Prostate gland (tissue), 2 donors: ENCODE measurements around the gene ADGRG3. TPM values are rescaled to one million over a fixed set of nuclear protein-coding genes. Genes with fewer than 3 reads are reported as not detected.
"Not testable (repeated sequence)": the region's sequence is repeated elsewhere in the genome, so short reads cannot be mapped to it uniquely, and the experiment has no call there.

ENCODE experiments used
- DNase-seq: peaks from one replicate; pipeline ENCODE4 v3.0.0-alpha.2; 2019; ENCODE audit warnings: low spot score
- H3K27ac ChIP-seq, 2 donors: fragments of 200-600 bp; sonication (generic); 2 replicates each; pipeline ENCODE4 v1.5.1; 2017 to 2019
- H3K27me3 ChIP-seq: fragments of 200-600 bp; sonication (generic); replicated peaks from 2 replicates; pipeline ENCODE4 v1.5.1; 2019; ENCODE audit not compliant: insufficient read depth
- H3K36me3 ChIP-seq, 2 donors: fragments of 200-600 bp; sonication (generic); 1 replicate in 1 of 2; 2 replicates in 1 of 2; pipeline versions ENCODE4 v1.5.1 to v1.8.1; 2017 to 2019
- H3K4me1 ChIP-seq: fragments of 200-600 bp; sonication (generic); replicated peaks from 2 replicates; pipeline ENCODE4 v1.5.1; 2019
- H3K4me3 ChIP-seq, 2 donors: fragments of 200-600 bp; sonication (generic); 2 replicates each; pipeline ENCODE4 v1.5.1; 2017 to 2019
- H3K9me3 ChIP-seq: fragments of 200-600 bp; sonication (generic); 2 replicates; pipeline ENCODE4 v1.5.1; 2017
- CTCF ChIP-seq, 4 experiments: fragments of 200-600 bp in 2 of 4; fragments of 450-650 bp in 2 of 4; sonication (generic) in 2 of 4; IDR thresholded peaks; 1 replicate in 3 of 4; 2 replicates in 1 of 4; pipeline ENCODE4 v1.5.1; 2016 to 2019; ENCODE audit warnings: antibody characterized with exemption in 4 of 4, mild to moderate bottlenecking in 2 of 4, moderate library complexity in 2 of 4
- POLR2A ChIP-seq: fragments of 450-650 bp; IDR thresholded peaks from one replicate; pipeline ENCODE4 v1.6.1; 2016; ENCODE audit warnings: antibody characterized with exemption, mild to moderate bottlenecking
- POLR2AphosphoS5 ChIP-seq: sonication (generic); formaldehyde crosslinking; IDR thresholded peaks from one replicate; pipeline ENCODE4 v1.6.1; 2017; ENCODE audit warnings: antibody characterized with exemption
- WGBS: methylation state at CpG from one replicate; pipeline ENCODE4 v1.1.5; 2018; 5-methylcytosine and 5-hydroxymethylcytosine counted together
- intact Hi-C: fragments of 100-400 bp; cut with DNase I; formaldehyde crosslinking; loops from one replicate; pipeline ENCODE4 v1.14.2; 2022
- total RNA-seq, 2 donors: library from RNA; depleted of rRNA; stranded (reverse); fragments of >200 nt; gene quantifications; one replicate each; pipeline ENCODE4 v1.1.0, GENCODE V29; 2016

ADGRG3 gene
- total RNA-seq, 2 donors from 2014 or later = not detected

- Histone ChIP-seq H3K4me1 (no peaks in the 10 kb centered on the region), H3K9me3 (no peaks in the 10 kb centered on the region), H3K4me3 (no peak overlapping the region), H3K36me3 (no peaks in the 10 kb centered on the region), H3K27me3 (no peaks in the 10 kb centered on the region), H3K27ac (no peak overlapping the region)
- TF ChIP-seq CTCF (IDR thresholded peaks at IDR 0.05) (no peak), POLR2A (no peak), POLR2AphosphoS5 (no peak)
- WGBS = 70% methylated on average over 4 of the region's 4 CpGs
- DNase-seq = no peak
- intact Hi-C loops = no loop called here
Measured at GRCh38 chr16:57727610-57728009, 59.5 kb downstream of the ADGRG3 start.

GRCh38 chr16:57728336-57729181 lies 60.5 kb downstream of the ADGRG3 start:
- H3K9me3 ChIP-seq = no peaks in the 10 kb centered on the region
- DNase-seq = no peak
- TF ChIP-seq CTCF (IDR thresholded peaks at IDR 0.05) = no peak
- no peak for TF ChIP-seq POLR2A
- no peak for TF ChIP-seq POLR2AphosphoS5
- H3K27me3 ChIP-seq = no peaks in the 10 kb centered on the region
- no peaks in the 10 kb centered on the region for H3K36me3 ChIP-seq
- intact Hi-C loops = no loop called here
- H3K4me3 ChIP-seq = no peak overlapping the region
- H3K27ac ChIP-seq = no peak overlapping the region
- WGBS = 95% methylated on average over 13 of the region's 14 CpGs
- no peaks in the 10 kb centered on the region for H3K4me1 ChIP-seq

DNA sequence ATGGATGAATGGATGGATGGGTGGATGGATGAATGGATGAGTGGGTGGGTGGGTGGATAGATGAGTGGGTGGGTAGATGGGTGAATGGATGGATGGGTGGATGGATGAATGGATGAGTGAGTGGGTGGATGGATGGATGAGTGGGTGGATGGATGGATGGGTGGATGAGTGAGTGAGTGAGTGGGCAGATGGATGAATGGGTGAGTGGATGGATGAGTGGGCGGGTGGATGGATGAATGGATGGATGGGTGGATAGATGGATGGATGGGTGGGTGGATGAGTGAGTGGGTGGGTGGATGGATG lies 61.0 kb downstream of the ADGRG3 start:
- H3K36me3 ChIP-seq = no peaks in the 10 kb centered on the region
- no peak for DNase-seq

GRCh38 chr16:57729852-57730251 lies 61.7 kb downstream of the ADGRG3 start:
- H3K27ac ChIP-seq, intact Hi-C loops, H3K4me1 ChIP-seq, H3K9me3 ChIP-seq, H3K36me3 ChIP-seq, H3K27me3 ChIP-seq, H3K4me3 ChIP-seq, DNase-seq: not testable (repeated sequence)
- WGBS = 92% methylated on average over 6 of the region's 6 CpGs

More for the DNA sequence above, 61.0 kb downstream of the ADGRG3 start:
- Histone ChIP-seq H3K27me3 (no peaks in the 10 kb centered on the region), H3K27ac (no peak overlapping the region), H3K4me1 (no peaks in the 10 kb centered on the region), H3K4me3 (no peak overlapping the region), H3K9me3 (no peaks in the 10 kb centered on the region)
- no peak for TF ChIP-seq CTCF (IDR thresholded peaks at IDR 0.05)
- TF ChIP-seq POLR2AphosphoS5 = no peak
- no peak for TF ChIP-seq POLR2A
- 97% methylated on average over 1 of the region's 1 CpG for WGBS
- intact Hi-C loops = no loop called here

- H3K9me3 ChIP-seq = no peaks in the 10 kb centered on the region
- WGBS = 65% methylated on average over 13 of the region's 13 CpGs
- H3K4me1 ChIP-seq = no peaks in the 10 kb centered on the region
- H3K27ac ChIP-seq = no peak overlapping the region
- no peak overlapping the region for H3K4me3 ChIP-seq
- DNase-seq = no peak
- H3K36me3 ChIP-seq = no peaks in the 10 kb centered on the region
- no peak for TF ChIP-seq CTCF (IDR thresholded peaks at IDR 0.05)
- no peak for TF ChIP-seq POLR2AphosphoS5
- no peaks in the 10 kb centered on the region for H3K27me3 ChIP-seq
- intact Hi-C loops = no loop called here
Measured at GRCh38 chr16:57730771-57731730, 62.9 kb downstream of the ADGRG3 start.
